HUDEP-2 (cell line): Measurements from ENCODE around the gene PDHX.
"Not testable (repeated sequence)": the region's sequence is repeated elsewhere in the genome, so short reads cannot be mapped to it uniquely, and the experiment has no call there.

Source experiments
- DNase-seq, 76 experiments: peaks; one replicate each; lab custom pipeline; 2025; ENCODE audit not compliant: unreplicated experiment in 76 of 76; lab: John Stamatoyannopoulos, UW

Gene PDHX

DNA sequence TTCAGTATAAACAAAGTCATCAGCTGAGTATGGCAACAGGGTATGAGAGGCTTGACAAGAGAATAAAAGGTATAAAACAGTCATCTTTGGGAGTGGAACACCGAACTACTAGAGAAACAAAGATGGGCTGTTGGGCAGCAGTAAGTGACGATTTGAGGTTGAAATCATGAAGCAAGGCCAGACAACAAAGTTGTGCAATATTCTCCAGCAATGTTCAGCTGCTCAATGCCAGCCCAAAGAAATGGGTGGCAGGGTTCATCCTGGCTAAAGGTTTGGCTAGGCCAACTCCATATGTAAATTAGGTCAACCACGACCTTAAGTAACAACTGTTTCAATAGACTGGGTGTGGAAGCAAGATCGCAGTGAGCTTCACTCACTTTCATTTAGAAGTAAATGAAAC lies 6.5 kb upstream of the PDHX start:
- no peak for DNase-seq

DNA sequence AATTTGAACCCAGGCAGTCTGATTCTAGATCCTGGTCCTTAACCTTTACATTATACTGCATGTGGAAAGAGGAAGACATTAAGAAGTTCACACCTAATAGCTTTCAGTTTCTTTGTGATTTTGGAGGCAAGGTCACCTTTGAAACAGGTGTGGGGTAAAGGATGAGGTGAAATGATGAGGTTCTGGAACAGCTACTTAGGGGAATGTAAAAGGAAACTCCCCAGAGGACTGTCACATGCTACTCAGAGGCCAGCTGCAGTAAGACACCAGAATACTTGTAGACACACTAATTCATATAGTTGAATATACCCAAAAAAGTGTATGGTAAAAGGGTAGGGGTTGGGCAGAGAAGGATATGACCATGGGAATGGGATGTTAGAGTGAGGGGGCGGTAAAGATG lies 5.6 kb upstream of the PDHX start:
- DNase-seq, result no peak

GRCh38 chr11:34911676-34912075 lies 4.7 kb upstream of the PDHX start:
- no peak for DNase-seq

GRCh38 chr11:34913556-34913955 lies 2.9 kb upstream of the PDHX start:
- not testable (repeated sequence) for DNase-seq

GRCh38 chr11:34915136-34916014 lies 1.0 kb upstream of the PDHX start:
- peak in 3 of 76 experiments; percentile 9 to 74 (median 21) for DNase-seq

DNA sequence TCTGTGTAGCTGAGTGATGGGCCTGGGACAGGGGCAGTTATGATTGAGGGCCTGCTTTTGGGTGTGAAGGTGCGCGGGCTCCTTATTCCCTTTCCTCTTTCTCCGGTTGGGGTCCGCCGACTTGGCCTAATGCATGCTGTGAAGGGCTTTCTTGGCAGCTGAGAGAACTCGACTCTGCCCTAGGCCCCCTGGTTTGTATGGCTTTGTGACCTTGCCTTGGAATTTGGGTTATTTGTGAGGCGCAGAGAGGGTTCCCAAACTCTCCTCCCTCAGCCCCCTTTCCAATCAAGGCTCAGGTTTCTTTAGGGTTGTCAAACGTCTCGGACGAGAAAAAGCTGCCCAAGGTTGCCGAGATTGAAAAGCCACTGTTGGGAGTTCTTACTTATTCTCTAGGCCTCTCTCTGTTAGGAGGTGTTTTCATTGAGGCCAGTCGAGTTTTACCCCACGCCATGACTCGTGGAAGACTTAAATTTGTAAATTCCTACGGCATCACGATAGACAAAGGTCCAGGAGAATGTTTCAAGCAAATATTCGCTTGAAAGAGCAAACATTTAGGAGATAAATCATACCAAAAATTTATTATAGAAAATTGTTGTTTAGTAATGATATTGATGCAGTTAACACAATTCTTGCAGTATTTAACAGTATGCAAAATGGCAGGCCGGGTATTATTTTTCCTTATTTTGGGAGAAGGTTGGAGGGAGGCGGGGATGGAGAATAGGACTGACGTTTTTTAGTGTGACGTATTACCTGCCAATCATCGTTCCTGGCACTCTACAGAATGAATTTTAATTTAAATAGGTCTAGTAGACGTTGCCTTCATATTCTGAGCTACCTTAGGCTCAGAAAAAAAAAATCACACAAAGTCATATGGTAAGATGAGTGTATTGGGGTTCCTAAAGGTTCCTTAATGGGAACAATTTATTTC lies 689 bp downstream of the PDHX start:
- DNase-seq, result peak in 5 of 76 experiments; percentile 10 to 33 (median 26)

DNA sequence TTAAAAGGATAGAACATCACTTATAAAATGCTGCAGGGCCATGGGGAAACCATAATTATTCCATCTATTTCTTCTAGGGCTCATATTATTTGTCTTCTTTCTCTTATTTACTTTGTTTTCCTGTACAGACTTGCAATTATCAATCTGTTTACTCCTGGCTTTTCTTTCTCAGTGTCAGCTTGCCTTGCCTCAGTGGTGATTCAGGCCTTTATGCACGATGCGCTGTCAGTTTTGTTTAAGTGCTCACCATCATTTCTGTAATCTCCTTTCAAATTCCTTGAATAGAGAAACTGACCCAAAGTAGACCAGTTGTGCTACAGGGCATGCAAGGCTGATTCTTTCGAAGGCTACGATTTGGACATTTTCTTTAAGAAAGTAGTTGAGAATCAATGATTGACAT lies 4.7 kb downstream of the PDHX start:
- DNase-seq, result no peak

GRCh38 chr11:34924714-34925113 lies 8.3 kb downstream of the PDHX start:
- no peak for DNase-seq

DNA sequence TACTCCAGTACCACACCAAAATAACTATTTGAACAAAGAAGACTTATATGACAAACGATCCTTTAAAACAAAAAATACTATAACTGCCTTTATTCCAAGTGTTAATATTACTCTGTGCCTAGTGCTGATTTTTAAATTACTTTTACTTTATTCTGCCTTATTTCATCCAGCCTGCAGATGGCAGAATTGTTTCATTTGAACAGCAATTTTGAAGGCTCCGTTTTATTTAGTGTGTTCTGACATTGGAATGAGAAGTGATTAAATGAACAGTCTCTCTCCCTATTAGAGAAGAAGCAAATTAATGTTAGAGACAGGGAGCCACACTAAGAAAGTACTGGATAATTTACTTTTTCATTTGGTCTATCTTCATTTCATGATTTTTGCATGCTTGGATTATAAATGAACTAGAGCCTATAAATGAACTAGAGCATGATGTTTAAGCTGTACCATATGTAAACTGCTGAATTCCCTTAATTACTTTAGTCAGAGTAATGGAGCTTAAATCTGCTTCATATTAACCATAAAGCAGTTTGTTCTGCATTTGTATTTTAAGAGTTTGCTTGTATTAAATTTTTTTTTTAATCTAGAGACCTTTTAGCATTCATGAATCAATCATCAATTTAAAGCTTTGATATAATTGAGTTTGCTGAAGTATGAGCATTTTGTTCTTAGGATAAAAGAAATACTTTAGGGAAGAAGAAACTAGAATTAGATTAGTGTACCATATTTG lies 9.8 kb downstream of the PDHX start:
- DNase-seq, result peak in 19 of 76 experiments; percentile 3 to 48 (median 17)

- DNase-seq, result no peak
These were observed 10.4 kb downstream of the PDHX start for GRCh38 chr11:34926831-34927132.

GRCh38 chr11:34928268-34928959 lies 12.0 kb downstream of the PDHX start:
- no peak for DNase-seq

- DNase-seq, result no peak
These were observed 12.7 kb downstream of the PDHX start for GRCh38 chr11:34928960-34929680.

DNA sequence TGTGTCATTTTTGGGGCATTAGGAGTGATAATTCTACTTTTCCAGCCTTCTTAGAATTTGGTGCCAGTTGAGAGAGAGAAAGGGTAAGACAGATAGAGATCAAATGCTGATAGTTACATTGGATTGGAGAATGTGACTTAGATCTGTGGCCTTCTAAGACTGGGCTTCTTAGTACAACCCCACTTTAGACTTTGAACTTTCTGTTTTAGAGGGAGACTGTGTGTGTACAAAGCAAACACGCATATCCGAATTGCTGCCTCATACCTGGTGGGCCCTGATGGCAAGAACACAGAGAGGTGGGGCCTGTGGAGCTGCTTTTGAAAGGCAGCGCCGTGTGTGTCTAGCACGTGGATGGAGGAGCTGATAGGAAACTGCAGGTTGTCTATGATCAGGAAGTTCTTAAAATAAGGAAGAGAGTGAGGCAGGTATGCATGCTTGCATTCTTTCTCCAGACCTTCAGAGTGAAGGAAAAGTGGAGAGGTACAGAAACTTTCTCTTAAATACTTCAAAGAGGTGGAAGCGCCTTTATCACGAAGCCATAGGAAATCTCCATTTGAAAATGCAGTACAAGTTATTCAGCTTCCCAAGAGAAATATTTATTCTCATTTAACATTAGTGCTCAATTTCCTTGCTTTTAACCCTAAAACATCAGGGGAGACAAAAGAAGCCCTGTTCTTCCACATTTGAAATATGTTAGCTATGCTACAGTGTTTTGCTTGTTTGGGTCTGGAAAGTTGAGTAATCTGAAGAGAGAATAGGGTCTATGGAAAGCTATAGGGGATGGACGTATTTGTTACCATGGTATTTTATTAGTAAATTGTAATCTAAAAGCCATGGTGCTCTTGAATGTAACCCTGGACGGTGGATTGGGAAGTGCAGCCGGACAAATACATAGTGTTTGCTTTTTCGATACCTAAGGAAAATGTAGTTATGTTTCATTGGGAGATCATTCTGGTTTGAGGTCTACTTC lies 13.7 kb downstream of the PDHX start:
- no peak for DNase-seq

DNA sequence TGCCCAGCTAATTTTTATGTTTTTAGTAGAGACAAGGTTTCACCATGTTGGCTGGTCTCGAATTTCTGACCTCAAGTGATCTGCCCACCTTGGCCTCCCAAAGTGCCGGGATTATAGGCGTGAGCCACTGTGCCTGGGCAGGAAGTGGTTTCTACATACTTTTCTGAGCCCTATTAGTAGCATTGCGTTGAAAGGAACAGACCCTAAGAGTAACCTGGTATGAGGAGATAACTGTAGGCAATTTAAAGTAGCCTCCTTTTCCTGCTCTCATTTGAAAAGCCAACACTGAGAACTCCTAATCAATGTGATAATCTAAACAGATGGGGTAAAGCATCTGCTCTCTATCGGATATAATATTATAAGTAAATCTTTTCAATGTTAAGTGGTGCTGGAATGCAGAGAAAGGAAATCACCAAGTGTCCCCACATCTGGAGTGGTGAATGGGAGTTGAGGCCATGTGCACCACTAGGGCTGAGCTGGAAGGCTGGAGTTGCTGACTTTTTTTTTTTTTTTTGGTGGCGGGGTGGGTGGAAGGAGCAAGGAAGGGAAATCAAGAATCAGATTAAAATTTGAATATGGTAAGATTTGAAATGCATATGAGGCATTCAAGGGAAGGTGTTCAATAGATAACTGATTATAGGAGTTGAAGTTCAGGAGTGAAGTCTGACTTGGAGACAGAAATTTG lies 20.7 kb downstream of the PDHX start:
- no peak for DNase-seq

- DNase-seq, result no peak
These were observed 22.2 kb downstream of the PDHX start for GRCh38 chr11:34938611-34939010.

- no peak for DNase-seq
These were observed 23.7 kb downstream of the PDHX start for GRCh38 chr11:34940026-34940677.

DNA sequence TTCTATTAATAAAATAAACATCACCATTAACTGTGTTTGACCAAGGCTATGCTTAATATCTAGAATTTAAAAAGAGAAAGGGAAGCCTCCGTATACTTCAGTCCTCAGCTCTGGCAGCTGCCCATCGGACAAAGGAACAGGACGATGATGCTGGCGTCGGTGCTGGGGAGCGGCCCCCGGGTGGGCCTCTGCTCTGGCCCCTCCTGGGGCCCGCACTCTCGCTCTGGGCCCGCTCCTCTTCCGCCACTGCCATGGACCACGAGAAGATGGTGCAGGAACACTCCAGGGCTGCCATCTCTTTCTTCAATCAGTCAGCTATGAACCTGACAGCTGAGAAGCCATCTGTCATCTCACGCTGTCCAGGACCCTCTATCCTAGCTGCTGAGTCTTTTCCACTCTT lies 25.3 kb downstream of the PDHX start:
- DNase-seq, result no peak

DNA sequence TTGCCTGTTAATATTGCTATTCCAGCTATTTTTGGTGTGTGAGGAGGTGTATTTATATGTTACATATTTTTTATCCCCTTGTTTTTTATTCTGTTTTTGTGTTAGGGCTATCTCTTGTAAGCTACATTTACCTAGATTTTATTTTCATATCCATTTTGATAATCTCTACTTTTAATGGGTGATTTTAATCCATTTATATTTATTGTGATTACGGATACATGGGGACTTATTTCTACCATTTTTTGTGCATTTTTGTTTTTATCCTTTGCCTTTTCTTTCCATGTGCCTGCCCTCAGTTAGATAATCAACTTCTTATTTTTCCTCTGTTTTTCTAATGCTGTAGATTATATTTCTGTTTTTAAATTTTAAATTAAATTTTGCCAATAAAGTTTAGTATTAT lies 28.3 kb downstream of the PDHX start:
- no peak for DNase-seq
